Ishikawa (cell line): ENCODE data around the gene RPP25.

Experiments
- CEBPB ChIP-seq: IDR thresholded peaks from 2 replicates; pipeline ENCODE4 v1.6.1; 2012
- EGR1 ChIP-seq: IDR thresholded peaks from 2 replicates; pipeline ENCODE4 v1.6.1; 2012
- EP300 ChIP-seq: IDR thresholded peaks from 2 replicates; pipeline ENCODE4 v1.6.1; 2012; ENCODE audit warnings: borderline replicate concordance
- FOXM1 ChIP-seq: IDR thresholded peaks from 2 replicates; pipeline ENCODE4 v1.6.1; 2012; ENCODE audit warnings: low read depth, borderline replicate concordance
- NFIC ChIP-seq: IDR thresholded peaks from 2 replicates; pipeline ENCODE4 v1.6.1; 2012
- RAD21 ChIP-seq: IDR thresholded peaks from 2 replicates; pipeline ENCODE4 v1.6.1; 2012; ENCODE audit warnings: low read depth
- REST ChIP-seq: IDR thresholded peaks from 2 replicates; pipeline ENCODE4 v1.6.1; 2012; ENCODE audit warnings: low read depth, mild to moderate bottlenecking
- TAF1 ChIP-seq: IDR thresholded peaks from 2 replicates; pipeline ENCODE4 v1.6.1; 2012; ENCODE audit warnings: low read depth, mild to moderate bottlenecking
- TCF12 ChIP-seq: IDR thresholded peaks from 2 replicates; pipeline ENCODE4 v1.6.1; 2012; ENCODE audit warnings: low read depth
- TEAD4 ChIP-seq: IDR thresholded peaks from 2 replicates; pipeline ENCODE4 v1.6.1; 2012
- YY1 ChIP-seq: IDR thresholded peaks from 2 replicates; pipeline ENCODE4 v1.6.1; 2012; ENCODE audit warnings: low read depth
- ZBTB7A ChIP-seq: IDR thresholded peaks from 2 replicates; pipeline ENCODE4 v1.6.1; 2012; ENCODE audit warnings: low read depth
- TF ChIP-seq, protein P1 (sequence below): IDR thresholded peaks from 2 replicates; pipeline ENCODE4 v1.6.1; 2012
- TF ChIP-seq, protein P2 (sequence below): IDR thresholded peaks from 2 replicates; pipeline ENCODE4 v1.6.1; 2012

GRCh38 chr15:74920456-74920855 is 36.1 kb downstream of the RPP25 start:
- TF ChIP-seq EP300, result no peak
- TF ChIP-seq NFIC, result no peak
- no peak for TF ChIP-seq EGR1
- TF ChIP-seq RAD21, result no peak
- TF ChIP-seq REST, result no peak
- no peak for TF ChIP-seq CEBPB
- no peak for TF ChIP-seq TAF1
- TF ChIP-seq FOXM1, result no peak
- TF ChIP-seq, protein P1, sequence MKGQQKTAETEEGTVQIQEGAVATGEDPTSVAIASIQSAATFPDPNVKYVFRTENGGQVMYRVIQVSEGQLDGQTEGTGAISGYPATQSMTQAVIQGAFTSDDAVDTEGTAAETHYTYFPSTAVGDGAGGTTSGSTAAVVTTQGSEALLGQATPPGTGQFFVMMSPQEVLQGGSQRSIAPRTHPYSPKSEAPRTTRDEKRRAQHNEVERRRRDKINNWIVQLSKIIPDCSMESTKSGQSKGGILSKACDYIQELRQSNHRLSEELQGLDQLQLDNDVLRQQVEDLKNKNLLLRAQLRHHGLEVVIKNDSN, result no peak
- TF ChIP-seq, protein P2, sequence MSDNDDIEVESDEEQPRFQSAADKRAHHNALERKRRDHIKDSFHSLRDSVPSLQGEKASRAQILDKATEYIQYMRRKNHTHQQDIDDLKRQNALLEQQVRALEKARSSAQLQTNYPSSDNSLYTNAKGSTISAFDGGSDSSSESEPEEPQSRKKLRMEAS, result no peak
- TF ChIP-seq TCF12, result no peak
- TF ChIP-seq YY1, result no peak
- no peak for TF ChIP-seq ZBTB7A
- no peak for TF ChIP-seq TEAD4
